ENCODE data around the gene NUDT8.

NUDT8 gene

DNA sequence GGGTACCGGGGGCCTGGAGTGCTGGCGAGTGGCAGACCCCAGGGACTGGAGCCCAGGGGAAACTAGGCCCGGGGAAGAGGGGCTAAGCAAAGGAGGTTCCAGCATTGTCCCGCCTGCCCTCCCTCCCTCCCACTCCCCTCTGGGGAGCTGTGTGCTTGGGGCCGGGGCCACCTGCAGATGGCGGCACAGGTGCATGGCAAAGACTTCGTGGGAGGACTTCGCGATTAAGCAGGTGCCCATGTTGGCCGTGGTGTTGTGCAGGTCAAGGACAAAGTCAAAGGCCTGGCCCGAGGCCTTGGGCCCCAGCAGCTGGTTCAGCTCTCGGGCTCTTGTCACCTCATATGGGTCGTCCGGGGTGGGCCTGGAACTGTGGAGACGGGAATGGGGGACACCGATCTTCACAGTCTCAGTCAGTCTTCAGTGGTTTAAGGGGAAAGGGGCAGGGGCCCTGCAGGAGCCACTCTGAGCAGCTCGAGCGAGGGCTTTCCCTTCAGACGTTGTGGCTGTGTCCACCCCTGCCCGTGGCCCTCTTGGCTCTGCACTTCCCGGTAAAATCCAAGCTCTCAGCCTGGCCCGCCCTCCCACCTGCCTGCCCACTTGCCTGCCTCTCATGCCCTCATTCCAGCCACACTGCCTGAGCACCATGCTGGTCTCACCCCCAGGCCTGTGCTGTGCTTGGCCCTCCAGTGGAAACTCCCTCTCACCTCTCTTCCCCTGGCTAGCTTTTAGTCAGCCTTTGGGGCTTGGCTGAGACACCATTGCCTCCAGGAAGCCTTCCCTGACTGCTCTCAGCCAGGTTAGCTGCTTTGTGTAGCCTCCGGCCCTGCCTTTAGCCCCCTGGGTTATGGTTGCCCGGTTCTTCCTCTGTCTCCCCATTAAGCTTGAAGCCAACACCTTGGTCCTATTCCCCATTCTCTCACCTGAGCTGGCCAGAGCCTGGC lies 16.1 kb upstream of the NUDT8 start:
- TF ChIP-seq GLIS3 (CRISPR knock-in tag; IDR thresholded peaks at IDR 0.05) = no peak
- no peak for TF ChIP-seq SNAI2 (CRISPR knock-in tag; IDR thresholded peaks at IDR 0.05)
- no peak for TF ChIP-seq ZFP30 (CRISPR knock-in tag; IDR thresholded peaks at IDR 0.05)
- no peak for ATAC-seq

DNA sequence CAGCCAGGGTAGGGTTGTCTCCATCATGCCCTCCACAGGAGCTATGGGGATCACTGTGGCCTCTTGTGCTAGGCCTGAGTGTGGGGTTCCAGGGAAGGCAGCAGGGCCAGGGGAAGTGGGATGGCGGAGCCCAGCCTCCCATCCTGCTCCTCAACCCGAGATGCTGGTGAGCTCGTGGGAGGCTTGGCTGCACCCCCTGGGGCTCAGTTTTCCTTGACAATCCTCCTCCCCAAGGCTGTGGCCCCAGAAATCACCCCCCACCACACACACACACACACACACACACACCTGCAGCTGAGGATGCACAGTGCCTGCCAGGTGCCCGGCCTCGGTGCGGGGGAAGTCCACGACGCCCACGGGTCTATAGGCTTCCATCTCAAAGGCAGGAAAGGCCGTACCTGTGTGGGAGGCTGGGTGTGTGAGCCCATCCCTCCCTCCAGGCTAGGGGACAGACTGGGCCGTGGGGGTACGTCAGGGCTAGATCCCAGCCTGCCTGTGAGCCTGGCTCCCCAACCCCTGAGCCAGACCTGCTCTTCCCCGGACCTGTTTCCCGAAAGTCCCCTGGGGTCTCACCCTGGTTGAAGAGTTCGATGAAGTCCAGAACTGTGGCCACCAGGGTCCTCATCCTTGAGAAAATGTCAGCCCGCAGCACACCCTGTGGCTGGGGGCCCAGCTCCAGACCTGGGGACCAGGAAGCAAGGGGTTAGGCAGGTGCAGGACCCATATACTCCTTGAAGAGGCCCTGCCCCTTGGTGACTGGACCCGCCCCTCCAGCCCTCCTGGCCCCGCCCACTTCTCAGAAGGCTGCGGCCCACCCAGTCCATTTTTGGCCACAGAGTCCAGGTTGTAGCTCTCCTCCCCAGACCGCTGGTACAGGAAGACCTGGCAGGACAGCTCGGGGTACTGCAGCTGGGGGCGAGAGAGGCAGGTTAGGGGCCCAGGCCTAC lies 15.0 kb upstream of the NUDT8 start:
- ATAC-seq = no peak
- no peak for TF ChIP-seq ZNF565 (CRISPR knock-in tag; conservative IDR thresholded peaks at IDR 0.05; ENCODE audit: low read depth)
- TF ChIP-seq ZFP3 (CRISPR knock-in tag; IDR thresholded peaks at IDR 0.05) = no peak
- TF ChIP-seq ESRRG (CRISPR knock-in tag; IDR thresholded peaks at IDR 0.05) = no peak
- TF ChIP-seq ISL1 (CRISPR knock-in tag; IDR thresholded peaks at IDR 0.05) = no peak
- TF ChIP-seq, protein P1, sequence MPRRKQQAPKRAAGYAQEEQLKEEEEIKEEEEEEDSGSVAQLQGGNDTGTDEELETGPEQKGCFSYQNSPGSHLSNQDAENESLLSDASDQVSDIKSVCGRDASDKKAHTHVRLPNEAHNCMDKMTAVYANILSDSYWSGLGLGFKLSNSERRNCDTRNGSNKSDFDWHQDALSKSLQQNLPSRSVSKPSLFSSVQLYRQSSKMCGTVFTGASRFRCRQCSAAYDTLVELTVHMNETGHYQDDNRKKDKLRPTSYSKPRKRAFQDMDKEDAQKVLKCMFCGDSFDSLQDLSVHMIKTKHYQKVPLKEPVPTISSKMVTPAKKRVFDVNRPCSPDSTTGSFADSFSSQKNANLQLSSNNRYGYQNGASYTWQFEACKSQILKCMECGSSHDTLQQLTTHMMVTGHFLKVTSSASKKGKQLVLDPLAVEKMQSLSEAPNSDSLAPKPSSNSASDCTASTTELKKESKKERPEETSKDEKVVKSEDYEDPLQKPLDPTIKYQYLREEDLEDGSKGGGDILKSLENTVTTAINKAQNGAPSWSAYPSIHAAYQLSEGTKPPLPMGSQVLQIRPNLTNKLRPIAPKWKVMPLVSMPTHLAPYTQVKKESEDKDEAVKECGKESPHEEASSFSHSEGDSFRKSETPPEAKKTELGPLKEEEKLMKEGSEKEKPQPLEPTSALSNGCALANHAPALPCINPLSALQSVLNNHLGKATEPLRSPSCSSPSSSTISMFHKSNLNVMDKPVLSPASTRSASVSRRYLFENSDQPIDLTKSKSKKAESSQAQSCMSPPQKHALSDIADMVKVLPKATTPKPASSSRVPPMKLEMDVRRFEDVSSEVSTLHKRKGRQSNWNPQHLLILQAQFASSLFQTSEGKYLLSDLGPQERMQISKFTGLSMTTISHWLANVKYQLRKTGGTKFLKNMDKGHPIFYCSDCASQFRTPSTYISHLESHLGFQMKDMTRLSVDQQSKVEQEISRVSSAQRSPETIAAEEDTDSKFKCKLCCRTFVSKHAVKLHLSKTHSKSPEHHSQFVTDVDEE (CRISPR knock-in tag; IDR thresholded peaks at IDR 0.05) = no peak
- TF ChIP-seq ZC3H10 (CRISPR knock-in tag; IDR thresholded peaks at IDR 0.05) = no peak
- TF ChIP-seq, protein P2, sequence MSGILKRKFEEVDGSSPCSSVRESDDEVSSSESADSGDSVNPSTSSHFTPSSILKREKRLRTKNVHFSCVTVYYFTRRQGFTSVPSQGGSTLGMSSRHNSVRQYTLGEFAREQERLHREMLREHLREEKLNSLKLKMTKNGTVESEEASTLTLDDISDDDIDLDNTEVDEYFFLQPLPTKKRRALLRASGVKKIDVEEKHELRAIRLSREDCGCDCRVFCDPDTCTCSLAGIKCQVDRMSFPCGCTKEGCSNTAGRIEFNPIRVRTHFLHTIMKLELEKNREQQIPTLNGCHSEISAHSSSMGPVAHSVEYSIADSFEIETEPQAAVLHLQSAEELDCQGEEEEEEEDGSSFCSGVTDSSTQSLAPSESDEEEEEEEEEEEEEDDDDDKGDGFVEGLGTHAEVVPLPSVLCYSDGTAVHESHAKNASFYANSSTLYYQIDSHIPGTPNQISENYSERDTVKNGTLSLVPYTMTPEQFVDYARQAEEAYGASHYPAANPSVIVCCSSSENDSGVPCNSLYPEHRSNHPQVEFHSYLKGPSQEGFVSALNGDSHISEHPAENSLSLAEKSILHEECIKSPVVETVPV (CRISPR knock-in tag; IDR thresholded peaks at IDR 0.05) = no peak
- TF ChIP-seq TOX (CRISPR knock-in tag; IDR thresholded peaks at IDR 0.05; ENCODE audit: borderline replicate concordance) = no peak
- no peak for TF ChIP-seq OSR1 (CRISPR knock-in tag; IDR thresholded peaks at IDR 0.05)
- TF ChIP-seq ZFP30 (CRISPR knock-in tag; IDR thresholded peaks at IDR 0.05) = no peak
- no peak for TF ChIP-seq GLIS3 (CRISPR knock-in tag; IDR thresholded peaks at IDR 0.05)
- TF ChIP-seq, protein P3, sequence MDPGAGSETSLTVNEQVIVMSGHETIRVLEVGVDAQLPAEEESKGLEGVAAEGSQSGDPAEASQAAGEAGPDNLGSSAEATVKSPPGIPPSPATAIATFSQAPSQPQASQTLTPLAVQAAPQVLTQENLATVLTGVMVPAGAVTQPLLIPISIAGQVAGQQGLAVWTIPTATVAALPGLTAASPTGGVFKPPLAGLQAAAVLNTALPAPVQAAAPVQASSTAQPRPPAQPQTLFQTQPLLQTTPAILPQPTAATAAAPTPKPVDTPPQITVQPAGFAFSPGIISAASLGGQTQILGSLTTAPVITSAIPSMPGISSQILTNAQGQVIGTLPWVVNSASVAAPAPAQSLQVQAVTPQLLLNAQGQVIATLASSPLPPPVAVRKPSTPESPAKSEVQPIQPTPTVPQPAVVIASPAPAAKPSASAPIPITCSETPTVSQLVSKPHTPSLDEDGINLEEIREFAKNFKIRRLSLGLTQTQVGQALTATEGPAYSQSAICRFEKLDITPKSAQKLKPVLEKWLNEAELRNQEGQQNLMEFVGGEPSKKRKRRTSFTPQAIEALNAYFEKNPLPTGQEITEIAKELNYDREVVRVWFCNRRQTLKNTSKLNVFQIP (CRISPR knock-in tag; IDR thresholded peaks at IDR 0.05; ENCODE audit: borderline replicate concordance, low read depth) = no peak
- TF ChIP-seq, protein P4, sequence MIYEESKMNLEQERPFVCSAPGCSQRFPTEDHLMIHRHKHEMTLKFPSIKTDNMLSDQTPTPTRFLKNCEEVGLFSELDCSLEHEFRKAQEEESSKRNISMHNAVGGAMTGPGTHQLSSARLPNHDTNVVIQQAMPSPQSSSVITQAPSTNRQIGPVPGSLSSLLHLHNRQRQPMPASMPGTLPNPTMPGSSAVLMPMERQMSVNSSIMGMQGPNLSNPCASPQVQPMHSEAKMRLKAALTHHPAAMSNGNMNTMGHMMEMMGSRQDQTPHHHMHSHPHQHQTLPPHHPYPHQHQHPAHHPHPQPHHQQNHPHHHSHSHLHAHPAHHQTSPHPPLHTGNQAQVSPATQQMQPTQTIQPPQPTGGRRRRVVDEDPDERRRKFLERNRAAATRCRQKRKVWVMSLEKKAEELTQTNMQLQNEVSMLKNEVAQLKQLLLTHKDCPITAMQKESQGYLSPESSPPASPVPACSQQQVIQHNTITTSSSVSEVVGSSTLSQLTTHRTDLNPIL (CRISPR knock-in tag; IDR thresholded peaks at IDR 0.05; ENCODE audit: low read depth) = no peak
- no peak for TF ChIP-seq BACH2 (CRISPR knock-in tag; IDR thresholded peaks at IDR 0.05; ENCODE audit: borderline replicate concordance)
- no peak for TF ChIP-seq ARNTL (CRISPR knock-in tag; IDR thresholded peaks at IDR 0.05; ENCODE audit: borderline replicate concordance, low read depth)
- TF ChIP-seq SNAI2 (CRISPR knock-in tag; IDR thresholded peaks at IDR 0.05) = no peak

DNA sequence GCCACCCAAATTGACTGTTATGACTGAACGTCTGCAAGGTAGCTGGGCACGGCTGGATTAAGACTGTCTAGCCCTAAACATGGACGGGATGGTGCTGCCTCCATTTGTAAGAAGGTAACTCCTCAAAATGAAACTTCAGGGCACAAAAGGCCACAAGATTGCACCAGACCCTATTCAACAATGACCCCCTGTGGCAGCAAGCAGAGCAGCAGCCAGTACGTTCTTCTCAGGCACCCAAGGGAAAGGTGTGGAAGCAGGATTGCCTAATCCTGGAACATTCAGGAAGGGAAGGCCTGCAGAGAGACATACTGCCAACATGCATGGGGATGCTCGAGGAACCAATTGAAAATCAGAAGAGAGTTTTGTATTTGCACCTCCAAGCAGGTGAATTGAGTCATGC lies 14.3 kb upstream of the NUDT8 start:
- TF ChIP-seq TOX (CRISPR knock-in tag; IDR thresholded peaks at IDR 0.05; ENCODE audit: borderline replicate concordance) (no peak), RARB (CRISPR knock-in tag; IDR thresholded peaks at IDR 0.05) (no peak)
- ATAC-seq = no peak

Data from SK-N-SH treated with all-trans-retinoic acid at 6 μM for 48 hours (cell line).